Retinal pigment epithelial cell (primary cell): ENCODE measurements around the gene SH3BGR.

Experiments used
- DNase-seq: peaks from one replicate; pipeline ENCODE4 v3.0.0-alpha.2; 2010; ENCODE audit warnings: low read depth
- H3K4me3 ChIP-seq: 2 replicates; pipeline ENCODE4 v1.5.1; 2011; ENCODE audit warnings: mild to moderate bottlenecking, low read length, control low read depth, moderate library complexity
- CTCF ChIP-seq: conservative IDR thresholded peaks from 2 replicates; pipeline ENCODE4 v1.5.1; 2011; ENCODE audit warnings: low read depth, low read length, control low read depth, inconsistent platforms

The SH3BGR gene

GRCh38 chr21:39430954-39431353 lies 20.8 kb upstream of the SH3BGR start:
- no peak for TF ChIP-seq CTCF
- H3K4me3 ChIP-seq, result no peak overlapping the region
- DNase-seq, result peak; percentile 55

- no peak overlapping the region for H3K4me3 ChIP-seq
- no peak for DNase-seq
- no peak for TF ChIP-seq CTCF
Observed at GRCh38 chr21:39434950-39435349, 16.8 kb upstream of the SH3BGR start.

- no peak for DNase-seq
- no peak overlapping the region for H3K4me3 ChIP-seq
- no peak for TF ChIP-seq CTCF
Observed at GRCh38 chr21:39439232-39439631, 12.5 kb upstream of the SH3BGR start.

DNA sequence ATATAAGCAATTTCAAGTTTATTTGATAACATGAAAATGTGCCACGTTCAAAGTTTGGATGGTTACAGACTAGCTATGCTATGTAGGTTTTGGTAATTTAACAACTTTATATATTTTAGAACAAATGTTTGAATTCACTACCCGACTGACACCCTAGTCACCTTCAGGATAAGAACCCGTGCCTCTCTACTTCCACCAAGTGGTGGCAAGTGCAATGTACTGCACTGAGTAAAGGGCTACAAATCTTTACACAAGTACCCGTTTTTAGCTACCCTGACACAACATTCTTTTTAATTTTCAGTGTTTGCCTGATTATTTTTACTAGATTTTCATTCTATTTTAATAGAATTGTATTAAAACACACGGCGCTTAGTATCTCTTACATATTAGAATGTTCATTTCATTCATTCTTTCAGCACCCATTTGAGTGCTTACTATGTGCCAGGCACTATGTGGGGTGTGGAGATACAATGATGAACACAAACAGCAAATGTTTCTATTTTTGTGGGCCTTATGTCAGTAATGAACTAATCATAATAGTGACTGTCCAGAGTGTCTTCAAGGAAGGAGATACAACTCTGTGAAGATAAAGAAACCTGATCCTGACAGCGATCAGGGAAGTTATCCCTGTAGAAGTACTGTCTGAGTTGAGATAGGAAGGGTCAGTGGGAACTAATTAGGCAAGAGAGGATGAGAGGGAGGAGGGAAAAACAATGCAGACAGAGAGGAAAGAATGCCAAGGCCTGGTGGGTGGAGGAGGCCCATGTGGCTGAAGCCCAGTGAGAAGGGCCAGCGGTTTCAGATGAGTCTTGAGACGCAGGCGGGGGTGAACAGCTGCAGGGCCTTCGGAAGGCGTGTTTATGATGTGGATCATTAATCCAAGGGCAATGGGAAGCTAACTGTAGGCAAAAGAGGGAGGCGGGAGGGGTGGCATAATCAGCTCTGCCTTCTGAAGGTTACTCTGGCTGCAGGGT lies 10.0 kb upstream of the SH3BGR start:
- TF ChIP-seq CTCF, result peak; percentile 95
- H3K4me3 ChIP-seq, result no peak overlapping the region
- no peak for DNase-seq

- H3K4me3 ChIP-seq, result peak overlapping the region; percentile 63
- DNase-seq, result no peak
- no peak for TF ChIP-seq CTCF
Observed at GRCh38 chr21:39444421-39445180, 7.2 kb upstream of the SH3BGR start.

- no peak for TF ChIP-seq CTCF
- H3K4me3 ChIP-seq, result peak within 1 kb of the TSS; percentile 63
- no peak for DNase-seq
Observed at GRCh38 chr21:39445321-39446269, 6.2 kb upstream of the SH3BGR start, which contains the start of gene LCA5L. Gene LCA5L, minus strand, starts transcription at chr21:39445778. Its CDS starts 17,285 bp downstream, at chr21:39428493.
